Hematopoietic multipotent progenitor cell treated with erythropoietin and hydrocortisone succinate and interleukin-3 and kit ligand, for 6 days (in vitro differentiated cells): Measurements from ENCODE around the gene TCOF1.

Experiments used
- DNase-seq: peaks from one replicate; pipeline ENCODE4 v3.0.0-alpha.2; 2015

Gene TCOF1

GRCh38 chr5:150357326-150358260, at the start of gene TCOF1:
Gene TCOF1 (plus strand): TSS chr5:150357697. CDS start chr5:150357747, 50 bp downstream.
- DNase-seq, result peak; percentile 99

DNA sequence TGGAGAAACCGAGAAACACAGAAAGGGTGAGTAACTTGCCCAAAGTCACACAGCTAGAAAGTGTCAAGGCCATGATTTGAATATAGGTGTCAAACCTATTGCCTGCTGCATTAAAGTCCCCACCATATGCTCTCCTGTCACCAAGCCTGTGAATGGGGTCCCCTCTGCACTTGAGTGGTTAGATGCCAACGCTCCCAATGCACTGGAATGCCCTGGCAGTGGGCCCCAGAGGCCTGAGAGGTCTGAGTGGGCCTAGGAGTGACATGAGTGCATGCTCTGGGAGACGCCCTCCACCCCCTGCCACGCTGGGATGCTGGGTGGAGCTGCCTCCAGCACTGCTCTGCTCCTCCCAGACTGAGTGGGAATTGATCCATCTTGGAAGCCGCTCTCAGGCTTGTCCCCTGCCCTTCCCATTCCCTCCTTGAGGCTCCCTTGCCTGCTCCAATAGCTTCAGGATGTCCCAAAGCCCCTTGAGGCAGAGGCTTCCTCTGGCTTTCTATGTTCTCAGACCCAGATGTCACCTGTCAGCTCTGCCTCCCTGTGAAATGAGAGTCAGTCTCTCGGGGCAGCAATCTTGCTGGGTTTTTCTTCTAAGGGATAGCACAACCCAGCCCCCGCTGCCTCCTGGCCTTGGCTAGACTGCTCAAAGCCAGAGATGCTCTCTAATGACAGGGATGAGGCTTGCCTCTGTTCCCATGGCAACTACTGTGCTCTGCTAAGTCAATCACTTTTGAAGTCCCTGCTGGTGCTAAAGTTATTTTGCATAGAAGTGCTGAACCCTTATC, 48.2 kb upstream of the TCOF1 start:
- DNase-seq, result no peak

GRCh38 chr5:150309886-150310239, 47.6 kb upstream of the TCOF1 start:
- no peak for DNase-seq

DNA sequence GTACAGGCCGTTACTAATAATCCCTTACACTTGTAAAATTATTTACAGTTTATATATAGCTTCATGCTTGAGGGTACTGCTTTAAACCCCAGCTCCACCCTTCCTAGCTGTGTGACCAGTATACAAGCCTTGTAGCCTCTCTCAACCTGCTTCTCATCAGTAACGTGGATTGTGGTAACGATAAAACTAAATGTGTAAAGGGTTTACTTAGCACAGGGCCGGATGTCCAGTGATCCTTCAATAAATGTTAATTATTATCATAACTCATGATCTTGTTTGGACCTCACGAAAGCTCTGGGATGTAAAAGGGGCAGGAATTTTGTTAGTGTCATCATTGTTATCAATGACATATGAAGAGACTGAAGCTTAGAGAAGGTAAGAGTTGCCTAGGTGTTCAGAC, 47.3 kb upstream of the TCOF1 start:
- no peak for DNase-seq

- DNase-seq, result no peak
These were observed 46.3 kb upstream of the TCOF1 start for GRCh38 chr5:150311015-150311692.

DNA sequence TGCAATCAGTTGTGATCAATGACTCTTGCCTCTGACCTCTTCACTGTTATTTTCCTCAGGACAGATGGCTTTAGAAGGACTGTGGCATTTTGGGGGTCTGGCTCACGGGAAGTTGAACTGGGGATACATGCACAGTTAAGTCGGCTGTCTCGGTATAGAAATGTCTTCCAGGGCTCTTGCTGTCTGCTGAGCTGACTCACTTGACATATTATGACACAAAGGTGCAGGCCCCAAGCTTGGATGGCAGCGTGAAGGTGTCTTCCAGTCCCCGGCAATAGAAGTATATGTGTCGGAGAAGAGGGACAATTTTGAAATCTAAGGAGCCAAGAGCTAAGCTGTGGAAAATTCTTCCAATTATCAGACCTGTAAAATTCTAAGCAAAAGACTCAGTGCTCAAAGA, 45.0 kb upstream of the TCOF1 start:
- no peak for DNase-seq

- DNase-seq, result no peak
These were observed 44.0 kb upstream of the TCOF1 start for GRCh38 chr5:150313501-150313900.

DNA sequence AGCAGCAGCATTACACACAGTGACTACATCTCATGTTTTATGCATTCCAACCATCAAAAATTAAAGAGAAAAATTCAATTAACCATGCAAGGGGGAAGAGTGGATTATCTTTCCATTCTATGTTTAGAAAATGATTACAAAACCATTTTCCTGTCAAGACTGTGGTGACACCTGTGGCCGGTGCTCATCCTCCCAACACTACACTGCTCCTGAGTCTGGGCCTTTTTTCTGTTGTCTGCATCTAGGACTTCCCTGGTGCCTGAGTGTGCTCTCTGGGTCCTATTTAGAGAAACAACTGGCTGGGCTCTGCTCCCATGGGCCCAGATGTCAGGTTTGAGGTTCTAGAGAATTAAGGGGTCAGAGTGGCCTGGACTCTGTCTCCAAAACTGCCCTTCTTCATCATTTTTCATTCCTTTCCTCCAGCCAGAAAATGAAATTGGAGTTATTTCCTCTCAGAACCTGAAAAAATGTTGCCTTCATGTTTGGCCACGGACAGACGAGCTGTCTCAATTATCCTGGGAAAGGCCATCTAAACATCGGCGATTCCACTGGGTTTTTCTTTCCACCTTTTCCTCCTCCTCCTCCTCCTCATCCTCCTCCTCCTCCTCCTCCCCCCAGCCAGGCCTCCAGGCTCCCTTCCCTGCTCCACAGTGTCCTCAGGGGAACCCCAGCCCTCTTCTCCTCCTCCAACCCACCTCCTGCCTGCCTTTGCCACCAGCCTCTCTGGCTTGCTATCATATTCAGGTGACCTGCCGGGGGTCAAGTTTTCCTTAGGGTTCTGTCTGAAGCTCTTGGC, 43.4 kb upstream of the TCOF1 start:
- no peak for DNase-seq

DNA sequence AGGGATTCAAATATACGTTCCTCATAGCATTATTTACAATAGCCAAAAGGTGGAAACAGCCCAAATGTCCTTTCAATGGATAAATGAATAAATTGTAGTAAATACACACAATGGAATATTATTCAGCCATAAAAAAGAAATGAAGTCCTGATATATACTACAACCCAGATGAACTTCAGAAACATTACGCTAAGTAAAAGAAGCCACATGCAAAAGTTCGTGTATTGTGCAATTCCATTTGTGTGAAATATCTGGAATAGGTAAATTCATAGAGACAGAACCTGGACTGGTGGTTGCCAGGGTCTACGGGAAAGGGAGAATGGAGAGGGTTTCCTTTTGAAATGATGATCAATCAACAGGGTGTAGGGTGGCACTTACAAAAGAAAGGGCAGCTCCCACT, 42.3 kb upstream of the TCOF1 start:
- no peak for DNase-seq

DNA sequence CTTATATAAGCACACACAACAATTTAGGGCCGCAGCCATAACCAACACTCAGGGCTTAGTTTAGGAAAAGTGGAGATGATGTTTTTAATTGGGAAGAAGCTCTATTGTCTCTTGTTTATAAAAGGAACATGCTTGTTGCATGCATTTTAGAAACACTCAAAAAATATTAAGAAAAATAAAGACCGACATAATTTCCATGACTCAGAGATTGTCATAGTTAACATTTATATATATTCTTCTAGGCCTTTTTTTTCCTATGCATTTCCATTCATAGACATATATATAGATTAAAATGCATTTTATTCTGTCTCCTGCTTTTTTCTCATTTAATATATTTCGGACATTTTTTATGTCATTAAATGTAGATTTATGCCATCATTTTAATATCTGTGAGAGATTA, 41.2 kb upstream of the TCOF1 start:
- DNase-seq, result no peak

- DNase-seq, result no peak
These were observed 40.2 kb upstream of the TCOF1 start for GRCh38 chr5:150317048-150318003.

- no peak for DNase-seq
These were observed 38.6 kb upstream of the TCOF1 start for GRCh38 chr5:150318613-150319483.

- no peak for DNase-seq
These were observed 38.1 kb upstream of the TCOF1 start for GRCh38 chr5:150319484-150319790.

- DNase-seq, result no peak
These were observed 37.4 kb upstream of the TCOF1 start for GRCh38 chr5:150320044-150320613.

- no peak for DNase-seq
These were observed 36.3 kb upstream of the TCOF1 start for GRCh38 chr5:150321211-150321610.

DNA sequence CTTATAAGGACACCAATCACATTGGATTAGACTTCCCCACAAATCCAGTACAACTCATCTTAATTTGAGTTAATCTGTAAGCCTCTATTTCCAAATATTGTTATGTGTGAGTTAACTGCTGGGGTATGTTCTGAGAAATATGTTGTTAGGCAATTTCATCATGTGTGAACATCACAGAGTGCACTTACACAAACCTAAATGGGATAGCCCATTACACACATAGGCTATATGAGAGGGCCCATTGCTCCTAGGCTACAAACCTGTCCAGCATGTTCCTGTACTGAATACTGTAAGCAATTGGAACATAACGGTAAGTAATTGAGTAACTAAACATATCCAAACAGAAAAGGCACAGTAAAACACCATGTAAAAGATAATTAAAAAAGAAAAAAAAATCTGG, 35.7 kb upstream of the TCOF1 start:
- no peak for DNase-seq

- DNase-seq, result no peak
These were observed 35.3 kb upstream of the TCOF1 start for GRCh38 chr5:150322202-150322601.

DNA sequence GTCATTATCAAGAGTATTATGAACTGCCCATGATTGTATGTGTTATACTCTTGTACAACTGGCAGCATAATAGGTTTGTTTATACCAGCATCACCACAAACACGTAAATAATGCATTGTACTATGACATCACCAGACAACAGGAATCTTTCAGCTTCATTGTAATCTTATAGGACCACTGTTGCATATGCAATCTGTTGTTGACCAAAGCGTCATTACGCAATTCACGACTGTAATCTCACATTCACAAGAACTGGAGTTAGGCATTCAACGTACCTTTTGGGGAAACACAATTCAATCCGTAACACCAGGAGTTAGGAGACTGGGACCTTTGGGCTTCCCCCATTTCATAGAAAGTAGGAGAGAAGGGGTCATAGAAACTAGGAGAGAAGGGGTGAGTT, 34.4 kb upstream of the TCOF1 start:
- no peak for DNase-seq

DNA sequence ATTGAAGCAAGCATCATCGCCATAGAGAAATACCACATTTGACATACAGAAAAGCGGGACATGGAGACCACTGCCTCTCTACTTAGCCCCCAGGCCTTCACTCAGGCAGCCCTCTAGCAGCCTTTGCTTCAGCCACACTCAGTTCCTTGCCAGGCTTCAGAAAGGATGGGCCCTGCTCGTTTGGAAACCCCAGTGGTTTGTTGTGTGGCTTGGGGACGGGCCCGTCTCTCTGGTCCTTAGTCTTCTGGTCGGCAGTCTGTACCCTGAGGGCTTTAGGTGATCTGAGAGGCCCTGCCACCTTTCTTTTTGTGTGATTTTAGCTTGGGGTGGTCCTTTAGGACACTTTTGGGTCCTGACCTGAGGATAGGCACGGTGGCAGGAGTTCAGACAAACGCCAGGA, 33.7 kb upstream of the TCOF1 start:
- DNase-seq, result no peak

GRCh38 chr5:150325426-150325825, 32.1 kb upstream of the TCOF1 start:
- DNase-seq, result no peak
